GM21381 (cell line): Measurements from ENCODE around the gene TMEM176B.

Source experiments
- ATAC-seq: cut with Tn5 transposase; IDR thresholded peaks from one replicate; pipeline ENCODE4 v1.9.1; 2021; ENCODE audit warnings: mild to moderate bottlenecking, moderate library complexity; ENCODE audit not compliant: unreplicated experiment

The TMEM176B gene

GRCh38 chr7:150799741-150800580 is at the start of gene TMEM176B:
TSS of gene TMEM176B (minus strand) at chr7:150800364. CDS start at chr7:150796569, 3,795 bp downstream.
- ATAC-seq = no peak

- no peak for ATAC-seq
These were observed 49.1 kb upstream of the TMEM176B start for GRCh38 chr7:150849204-150849775.

DNA sequence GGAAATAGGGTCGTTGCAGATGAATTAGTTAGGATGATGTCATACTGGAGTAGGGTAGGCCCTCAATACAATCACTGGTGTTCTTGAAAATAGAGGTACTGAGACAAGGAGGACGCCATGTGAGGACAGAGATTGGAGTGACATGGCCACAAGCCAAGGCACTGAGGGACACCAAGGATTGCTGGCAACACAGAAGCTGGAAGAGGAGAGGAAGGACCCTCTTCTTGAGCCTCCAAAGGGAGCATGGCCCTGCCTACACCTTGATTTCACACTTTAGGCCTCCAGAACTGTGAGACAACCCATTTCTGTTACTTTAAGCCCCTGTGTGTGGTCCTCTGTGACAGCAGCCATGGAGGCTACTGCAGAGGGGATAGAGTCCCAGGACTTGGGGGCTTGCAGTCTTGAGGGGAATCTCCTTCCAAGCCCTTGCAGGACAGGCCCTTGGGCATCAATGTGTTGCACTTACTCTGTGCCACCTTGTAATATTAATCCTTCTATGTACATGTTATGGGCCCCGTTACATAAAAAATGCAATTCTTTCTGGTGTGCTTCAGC is 48.5 kb upstream of the TMEM176B start:
- no peak for ATAC-seq

- ATAC-seq = no peak
These were observed 47.9 kb upstream of the TMEM176B start for GRCh38 chr7:150848111-150848510.

GRCh38 chr7:150847536-150847935 is 47.4 kb upstream of the TMEM176B start:
- no peak for ATAC-seq

- ATAC-seq = no peak
These were observed 46.3 kb upstream of the TMEM176B start for GRCh38 chr7:150846291-150847115.

GRCh38 chr7:150845421-150845861 is 45.3 kb upstream of the TMEM176B start:
- ATAC-seq = no peak

- ATAC-seq = no peak
These were observed 42.6 kb upstream of the TMEM176B start for GRCh38 chr7:150842716-150843115.

- no peak for ATAC-seq
These were observed 41.9 kb upstream of the TMEM176B start for GRCh38 chr7:150842018-150842417.

DNA sequence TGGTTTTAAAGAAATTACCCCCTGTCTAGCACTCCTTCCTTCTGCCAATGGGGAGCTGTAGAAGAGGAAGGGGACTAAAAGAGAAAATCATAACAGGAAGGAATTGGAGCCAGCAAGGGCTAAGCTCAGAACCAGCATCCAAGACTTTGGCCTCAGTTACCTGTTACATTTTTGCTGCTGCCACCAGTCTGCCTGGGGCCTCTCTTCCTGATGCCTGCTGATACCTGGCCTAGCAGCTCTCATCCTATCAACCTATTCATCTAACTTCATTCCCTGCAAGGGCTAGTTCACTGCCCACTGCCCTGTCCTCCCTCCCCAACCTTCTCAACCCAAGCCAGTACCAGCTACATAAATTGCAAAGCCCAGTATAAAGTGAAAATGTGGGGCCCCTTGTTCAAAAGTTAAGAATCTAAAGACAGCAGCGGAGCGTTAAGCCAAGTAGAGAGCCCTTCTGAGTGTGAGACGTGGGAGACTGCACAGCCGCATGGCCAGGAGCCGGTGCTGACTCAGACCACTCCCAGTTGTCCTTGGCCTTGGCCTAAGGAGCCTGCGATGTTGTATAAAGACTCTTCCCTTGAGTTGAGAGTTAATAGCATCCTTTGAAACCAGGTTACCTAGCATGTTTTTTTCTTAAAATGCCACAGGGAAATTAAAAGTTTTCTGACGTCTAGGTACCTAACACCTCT is 38.9 kb upstream of the TMEM176B start:
- ATAC-seq = no peak

DNA sequence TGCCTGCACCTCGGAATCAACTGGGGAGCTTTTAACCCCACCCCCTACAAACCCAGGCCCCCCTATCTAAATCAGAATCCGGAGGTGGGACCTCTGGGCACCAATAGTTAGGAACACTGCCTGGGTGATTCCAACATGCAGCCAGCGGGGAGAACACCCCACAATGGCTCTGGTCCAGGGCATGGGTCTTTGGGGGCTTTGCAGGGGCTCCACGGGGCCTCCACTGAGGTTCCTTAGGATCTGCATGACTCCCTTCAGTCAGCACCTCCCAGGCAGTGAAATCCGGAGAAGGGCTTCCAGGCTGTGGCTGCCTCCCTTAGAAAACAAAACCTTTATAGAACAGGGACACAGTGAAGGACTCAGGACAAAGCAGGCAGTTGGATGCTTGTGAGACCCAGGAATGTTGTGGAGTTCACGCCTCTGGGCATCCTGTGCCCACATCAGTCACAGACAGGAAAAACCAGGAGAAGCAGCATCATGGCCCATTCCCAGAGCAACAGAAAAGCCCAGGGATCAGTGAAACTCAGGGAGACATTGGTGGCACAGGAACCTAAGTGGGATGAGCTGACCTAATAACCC is 35.6 kb upstream of the TMEM176B start:
- ATAC-seq = no peak

- no peak for ATAC-seq
These were observed 34.9 kb upstream of the TMEM176B start for GRCh38 chr7:150835019-150835418.

- ATAC-seq = no peak
These were observed 31.7 kb upstream of the TMEM176B start for GRCh38 chr7:150831851-150832250.

DNA sequence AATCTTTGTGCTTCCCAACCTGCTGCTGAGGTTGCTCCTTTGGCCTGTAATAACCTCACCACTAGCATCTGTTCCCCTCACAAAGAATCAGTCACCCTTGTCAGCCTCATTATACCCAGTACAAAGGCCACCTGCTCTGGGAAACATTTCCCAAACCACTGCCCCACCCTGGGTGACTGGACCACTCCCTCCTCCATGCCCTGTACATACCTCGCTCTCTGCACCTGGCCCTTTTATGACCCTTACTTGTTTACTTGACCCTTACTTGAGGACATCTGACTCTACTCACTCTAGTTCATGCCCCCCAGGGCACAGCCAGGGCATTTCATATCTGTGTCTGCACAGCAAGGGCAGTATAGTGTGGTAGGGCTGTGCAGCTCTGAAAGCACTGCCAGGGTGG is 30.8 kb upstream of the TMEM176B start:
- no peak for ATAC-seq

- ATAC-seq = no peak
These were observed 29.3 kb upstream of the TMEM176B start for GRCh38 chr7:150829426-150829825.

DNA sequence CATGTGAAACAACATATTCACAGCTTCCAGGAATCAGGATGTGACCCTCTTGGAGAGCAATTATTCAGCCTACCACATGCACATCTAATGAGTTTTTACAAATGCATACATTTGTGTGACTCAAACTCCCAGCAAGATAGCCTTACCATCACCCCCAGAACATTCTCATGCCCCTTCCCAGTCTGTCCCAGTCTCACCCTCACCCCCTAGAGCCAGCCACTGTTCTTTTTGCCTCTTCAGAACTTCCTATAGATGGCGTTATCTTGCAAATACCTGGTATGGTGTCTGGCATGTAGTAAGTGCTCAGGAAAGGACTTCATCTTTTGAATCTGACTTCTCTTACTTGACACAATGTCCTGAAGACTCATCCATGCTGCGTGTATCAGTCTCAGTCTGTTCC is 28.2 kb upstream of the TMEM176B start:
- no peak for ATAC-seq

DNA sequence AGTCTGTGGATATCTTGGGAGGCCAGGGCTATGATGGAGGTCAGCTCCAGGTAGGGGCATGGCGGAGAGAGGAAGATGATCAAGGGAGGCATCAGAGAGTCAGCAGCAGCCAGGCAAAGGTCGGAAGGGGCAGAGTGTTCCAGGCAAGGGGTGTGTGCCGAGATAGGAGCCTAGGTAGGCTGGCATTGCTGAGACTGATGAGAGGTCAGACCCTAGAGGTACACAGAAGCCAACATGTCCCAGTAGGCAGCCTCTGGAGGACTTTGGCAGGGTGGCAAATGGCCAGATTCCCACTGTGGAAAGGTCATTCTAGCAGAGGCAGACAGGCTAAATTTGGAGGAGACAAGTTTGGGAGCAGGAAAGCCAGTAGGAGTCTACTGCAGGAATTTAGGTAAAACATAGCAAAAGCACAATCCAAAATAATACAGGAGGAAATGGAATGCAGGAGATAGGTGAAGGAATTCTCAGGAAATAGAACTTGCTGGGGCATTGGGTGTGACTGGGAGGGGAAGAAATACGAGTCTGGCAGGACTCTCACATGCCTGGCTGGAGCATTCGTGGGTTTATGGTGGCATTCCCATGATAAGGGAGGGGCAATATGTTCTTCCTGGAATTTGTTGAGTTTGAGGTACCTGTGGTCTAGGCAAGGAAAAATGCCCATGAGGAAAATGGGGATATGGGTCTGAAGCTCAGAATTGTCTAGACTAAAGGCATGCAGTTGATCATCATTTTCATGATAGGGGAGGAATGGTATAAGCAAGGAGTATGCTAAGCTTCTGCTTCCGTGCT is 26.1 kb upstream of the TMEM176B start:
- ATAC-seq = no peak

DNA sequence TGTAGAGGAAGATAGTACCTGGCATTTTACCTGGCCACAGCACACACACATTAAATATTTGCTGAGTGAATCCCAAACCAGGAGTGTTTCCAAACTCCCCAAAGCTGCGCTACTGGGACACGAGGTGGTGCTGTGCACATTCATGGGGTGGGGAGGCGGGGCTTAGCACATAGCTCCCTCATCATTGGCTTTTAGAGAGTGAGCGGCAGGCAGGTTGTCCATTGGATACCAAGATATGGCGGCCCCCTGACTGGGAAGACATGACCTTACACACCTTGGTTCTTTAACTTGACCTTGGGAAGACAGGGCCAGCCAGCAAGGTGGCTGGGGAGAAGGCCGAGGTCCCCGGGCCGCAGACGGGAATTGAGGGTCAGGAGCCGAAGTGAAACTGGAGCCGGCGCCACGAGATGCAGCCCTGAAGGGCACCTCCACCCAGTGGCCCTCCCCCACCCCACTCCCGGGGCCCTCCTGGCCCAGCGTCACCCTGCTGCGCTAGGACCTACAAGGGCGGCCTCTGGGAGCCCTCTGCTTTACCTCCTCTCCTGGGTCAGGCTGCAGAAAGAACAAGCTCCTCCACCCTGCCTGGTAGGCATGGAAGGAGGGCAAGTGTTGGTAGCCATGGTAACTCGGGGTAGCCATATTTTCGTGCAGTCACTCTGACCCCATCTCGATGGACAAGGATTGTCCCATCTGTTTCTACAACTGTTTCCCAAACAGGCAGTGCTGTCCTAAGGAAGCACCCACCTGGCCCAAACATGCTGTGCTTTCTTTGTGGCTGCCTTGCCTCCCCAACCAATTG is 24.4 kb upstream of the TMEM176B start:
- no peak for ATAC-seq
